Measurements from ENCODE around the gene RABL6.
"Not testable (repeated sequence)": the region's sequence is repeated elsewhere in the genome, so short reads cannot be mapped to it uniquely, and the experiment has no call there.

- TF ChIP-seq ZNF274 (IDR thresholded peaks at IDR 0.05; ENCODE audit: low read depth, low read length); YY1 (IDR thresholded peaks at IDR 0.05; ENCODE audit: insufficient read depth, insufficient read length): not testable (repeated sequence)
Measured at GRCh38 chr9:136833381-136834048, 25.8 kb downstream of the RABL6 start.
